ENCODE data around the gene KRTAP4-2.
"Not testable (repeated sequence)": the region's sequence is repeated elsewhere in the genome, so short reads cannot be mapped to it uniquely, and the experiment has no call there.

The KRTAP4-2 gene

GRCh38 chr17:41147531-41148204 lies 30.4 kb downstream of the KRTAP4-2 start:
- no peak overlapping the region for H3K4me3 ChIP-seq (replicated peaks; ENCODE audit: low read depth, low read length)
- DNase-seq (ENCODE audit: low read depth) = no peak
- TF ChIP-seq, protein P1, sequence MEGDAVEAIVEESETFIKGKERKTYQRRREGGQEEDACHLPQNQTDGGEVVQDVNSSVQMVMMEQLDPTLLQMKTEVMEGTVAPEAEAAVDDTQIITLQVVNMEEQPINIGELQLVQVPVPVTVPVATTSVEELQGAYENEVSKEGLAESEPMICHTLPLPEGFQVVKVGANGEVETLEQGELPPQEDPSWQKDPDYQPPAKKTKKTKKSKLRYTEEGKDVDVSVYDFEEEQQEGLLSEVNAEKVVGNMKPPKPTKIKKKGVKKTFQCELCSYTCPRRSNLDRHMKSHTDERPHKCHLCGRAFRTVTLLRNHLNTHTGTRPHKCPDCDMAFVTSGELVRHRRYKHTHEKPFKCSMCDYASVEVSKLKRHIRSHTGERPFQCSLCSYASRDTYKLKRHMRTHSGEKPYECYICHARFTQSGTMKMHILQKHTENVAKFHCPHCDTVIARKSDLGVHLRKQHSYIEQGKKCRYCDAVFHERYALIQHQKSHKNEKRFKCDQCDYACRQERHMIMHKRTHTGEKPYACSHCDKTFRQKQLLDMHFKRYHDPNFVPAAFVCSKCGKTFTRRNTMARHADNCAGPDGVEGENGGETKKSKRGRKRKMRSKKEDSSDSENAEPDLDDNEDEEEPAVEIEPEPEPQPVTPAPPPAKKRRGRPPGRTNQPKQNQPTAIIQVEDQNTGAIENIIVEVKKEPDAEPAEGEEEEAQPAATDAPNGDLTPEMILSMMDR (IDR thresholded peaks at IDR 0.05; ENCODE audit: low read length, missing control alignments) = no peak

DNA sequence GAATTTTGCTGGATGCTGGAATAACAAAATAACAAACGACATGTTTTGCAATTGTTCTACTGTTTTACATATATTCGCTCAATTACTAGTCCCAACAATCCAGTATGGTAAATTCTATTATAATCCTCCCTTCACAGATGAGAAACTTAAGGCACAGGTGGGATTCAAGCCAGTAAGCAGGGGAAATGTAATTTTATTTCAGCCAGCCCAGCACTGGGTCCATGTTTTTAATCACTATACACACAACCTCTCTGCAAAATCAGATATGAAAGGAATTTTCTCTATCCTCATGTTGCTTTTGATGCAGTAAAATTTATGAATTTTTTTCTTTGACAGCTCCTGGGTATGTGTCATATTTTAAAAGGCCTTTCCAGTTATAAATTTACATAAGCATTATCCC lies 32.8 kb downstream of the KRTAP4-2 start:
- TF ChIP-seq, protein P1 (IDR thresholded peaks at IDR 0.05; ENCODE audit: low read length, missing control alignments) = no peak
- no peak for DNase-seq (ENCODE audit: low read depth)
- no peak overlapping the region for H3K4me3 ChIP-seq (replicated peaks; ENCODE audit: low read depth, low read length)

DNA sequence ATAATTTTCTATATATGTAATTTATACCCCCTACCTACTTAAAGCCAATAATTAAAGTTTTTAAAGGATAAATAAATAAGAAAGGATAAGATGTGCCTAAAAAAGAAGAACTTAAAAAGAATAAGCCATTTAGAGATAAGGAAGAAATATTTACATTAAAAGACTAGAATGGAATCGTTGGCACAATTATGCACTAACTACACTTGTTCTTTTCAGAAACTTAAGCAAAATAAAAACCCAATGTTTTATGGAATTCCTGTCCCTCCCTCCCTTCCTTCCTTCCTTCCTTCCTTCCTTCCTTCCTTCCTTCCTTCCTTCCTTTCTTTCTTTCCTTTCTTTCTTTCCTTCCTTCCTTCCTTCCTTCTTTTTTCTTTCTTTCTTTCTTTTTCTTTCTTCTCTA lies 33.2 kb downstream of the KRTAP4-2 start:
- no peak for DNase-seq (ENCODE audit: low read depth)
- TF ChIP-seq, protein P1 (IDR thresholded peaks at IDR 0.05; ENCODE audit: low read length, missing control alignments) = no peak
- no peak overlapping the region for H3K4me3 ChIP-seq (replicated peaks; ENCODE audit: low read depth, low read length)

DNA sequence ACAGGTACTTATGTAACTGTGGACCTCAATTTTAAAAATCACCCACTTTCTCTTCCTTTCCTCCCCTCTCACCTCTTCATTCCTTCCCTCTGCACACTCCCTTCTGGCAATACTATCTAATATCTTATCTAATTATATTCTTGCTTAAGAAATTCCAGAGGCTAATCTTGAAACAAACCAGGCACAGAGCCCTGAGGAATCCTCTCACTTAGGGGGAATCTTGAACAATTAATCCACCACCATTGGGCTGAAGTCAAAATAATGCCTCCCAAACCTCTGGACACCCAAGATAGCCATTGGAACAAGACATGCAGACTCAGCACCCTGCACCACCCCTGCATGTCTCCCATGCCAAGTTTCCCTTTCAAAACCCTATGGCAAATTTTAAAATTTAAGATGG lies 36.7 kb downstream of the KRTAP4-2 start:
- TF ChIP-seq, protein P1 (IDR thresholded peaks at IDR 0.05; ENCODE audit: low read length, missing control alignments) = no peak
- H3K4me3 ChIP-seq (replicated peaks; ENCODE audit: low read depth, low read length) = no peak overlapping the region
- DNase-seq (ENCODE audit: low read depth) = no peak

GRCh38 chr17:41140360-41141131 lies 37.5 kb downstream of the KRTAP4-2 start, which contains the start of gene KRTAP4-6:
Gene KRTAP4-6 (minus strand): TSS chr17:41140544. CDS start chr17:41140487, 57 bp downstream.
- no peak within 1 kb of the TSS for H3K4me3 ChIP-seq (replicated peaks; ENCODE audit: low read depth, low read length)
- DNase-seq (ENCODE audit: low read depth) = no peak

GRCh38 chr17:41139865-41140264 lies 38.2 kb downstream of the KRTAP4-2 start:
- DNase-seq (ENCODE audit: low read depth); H3K4me3 ChIP-seq (replicated peaks; ENCODE audit: low read depth, low read length): not testable (repeated sequence)

More at GRCh38 chr17:41140360-41141131, 37.5 kb downstream of the KRTAP4-2 start, which contains the start of gene KRTAP4-6:
- TF ChIP-seq, protein P1 (IDR thresholded peaks at IDR 0.05; ENCODE audit: low read length, missing control alignments) = no peak

GRCh38 chr17:41133880-41134735 lies 43.9 kb downstream of the KRTAP4-2 start:
- TF ChIP-seq, protein P1 (IDR thresholded peaks at IDR 0.05; ENCODE audit: low read length, missing control alignments) = no peak
- DNase-seq (ENCODE audit: low read depth) = no peak
- H3K4me3 ChIP-seq (replicated peaks; ENCODE audit: low read depth, low read length) = no peak overlapping the region
